OCI-LY1 (cell line): Measurements from ENCODE around the gene PTPN21.

Source experiments
- H2AFZ ChIP-seq: fragments of 200-600 bp; sonication (generic), shearing (Covaris generic); 2 replicates; pipeline ENCODE4 v1.6.0; 2014; ENCODE audit warnings: antibody characterized with exemption, mild to moderate bottlenecking, low read length
- H3F3A ChIP-seq: fragments of 200-600 bp; sonication (generic), shearing (Covaris generic); 2 replicates; pipeline ENCODE4 v1.6.0; 2014; ENCODE audit warnings: mild to moderate bottlenecking, antibody characterized with exemption, low read length, moderate library complexity; ENCODE audit not compliant: insufficient read depth
- H3K27ac ChIP-seq: fragments of 200-600 bp; sonication (generic); 2 replicates; pipeline ENCODE4 v1.5.1; 2014; ENCODE audit warnings: low read length, mixed run types, mild to moderate bottlenecking, low read depth; ENCODE audit not compliant: poor library complexity, severe bottlenecking
- H3K27me3 ChIP-seq: fragments of 200-600 bp; sonication (generic); 2 replicates; pipeline ENCODE4 v1.6.0; 2014; ENCODE audit warnings: antibody characterized with exemption, mild to moderate bottlenecking, low read length, moderate library complexity; ENCODE audit not compliant: insufficient read depth
- H3K36me3 ChIP-seq: fragments of 200-600 bp; sonication (generic); 2 replicates; pipeline ENCODE4 v1.6.1; 2014; ENCODE audit warnings: mild to moderate bottlenecking, antibody characterized with exemption, low read length, moderate library complexity, mixed read lengths; ENCODE audit not compliant: insufficient read depth
- H3K4me1 ChIP-seq: fragments of 200-600 bp; sonication (generic); 2 replicates; pipeline ENCODE4 v1.5.1; 2014; ENCODE audit warnings: mild to moderate bottlenecking, low read length, moderate library complexity; ENCODE audit not compliant: insufficient read depth, severe bottlenecking
- H3K4me2 ChIP-seq: fragments of 200-600 bp; sonication (generic), shearing (Covaris generic); 2 replicates; pipeline ENCODE4 v1.6.1; 2014; ENCODE audit warnings: low read length
- H3K4me3 ChIP-seq: fragments of 200-600 bp; sonication (generic); 2 replicates; pipeline ENCODE4 v1.5.1; 2014; ENCODE audit warnings: low read length, low read depth, mild to moderate bottlenecking, mixed read lengths; ENCODE audit not compliant: poor library complexity, severe bottlenecking
- H3K79me2 ChIP-seq: fragments of 200-600 bp; shearing (Covaris generic); 2 replicates; pipeline ENCODE4 v1.6.1; 2016; ENCODE audit warnings: mixed run types, low read length, mixed read lengths; ENCODE audit not compliant: insufficient read depth
- H3K9ac ChIP-seq: fragments of 200-600 bp; sonication (generic), shearing (Covaris generic); 2 replicates; pipeline ENCODE4 v1.6.1; 2014; ENCODE audit warnings: mild to moderate bottlenecking, low read length, mixed read lengths
- H3K9me2 ChIP-seq: fragments of 200-600 bp; sonication (generic), shearing (Covaris generic); 2 replicates; pipeline ENCODE4 v1.6.1; 2014; ENCODE audit warnings: low read depth, mild to moderate bottlenecking, low read length, mixed read lengths
- H3K9me3 ChIP-seq: fragments of 200-600 bp; shearing (Covaris generic); 2 replicates; pipeline ENCODE4 v1.6.1; 2014; ENCODE audit warnings: low read length, mixed read lengths
- H4K20me1 ChIP-seq: fragments of 200-600 bp; sonication (generic), shearing (Covaris generic); 2 replicates; pipeline ENCODE4 v1.6.0; 2016; ENCODE audit warnings: mild to moderate bottlenecking, low read length; ENCODE audit not compliant: insufficient read depth
- EZH2 ChIP-seq: fragments of 200-600 bp; sonication (generic), shearing (Covaris generic); IDR thresholded peaks from 2 replicates; pipeline ENCODE4 v1.8.0; 2017; ENCODE audit warnings: borderline replicate concordance, mixed run types, mild to moderate bottlenecking, antibody characterized with exemption, low read length, moderate library complexity, mixed read lengths
- TF ChIP-seq, protein P1 (sequence below): fragments of 200-600 bp; sonication (generic), shearing (Covaris generic); IDR thresholded peaks from 2 replicates; pipeline ENCODE4 v1.5.1; 2017; ENCODE audit warnings: mild to moderate bottlenecking, antibody characterized with exemption, low read length, moderate library complexity, mixed read lengths

PTPN21 gene

DNA sequence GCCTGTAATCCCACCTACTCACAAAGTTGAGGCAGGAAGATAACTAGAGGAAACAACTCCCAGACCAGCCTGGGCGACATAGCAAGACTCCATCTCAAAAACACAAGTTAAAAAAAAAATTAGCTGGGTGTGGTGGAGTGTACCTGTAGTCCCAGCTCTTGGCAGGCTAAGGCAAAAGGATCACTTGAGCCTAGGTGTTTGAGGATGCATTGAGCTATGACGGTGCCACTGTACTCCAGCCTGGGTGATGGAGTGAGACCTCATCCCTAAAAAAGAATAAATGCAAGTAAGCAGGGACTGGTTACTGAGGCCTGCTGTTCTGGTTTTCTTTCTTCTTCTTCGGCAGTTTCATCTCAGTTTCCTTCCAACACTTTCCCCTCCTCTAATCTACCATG lies 7.4 kb downstream of the PTPN21 start:
- no peaks in the 10 kb centered on the region for H3K4me1 ChIP-seq
- no peak overlapping the region for H3K27ac ChIP-seq
- no peaks in the 10 kb centered on the region for H3K9me2 ChIP-seq
- no peaks in the 10 kb centered on the region for H3F3A ChIP-seq
- no peaks in the 10 kb centered on the region for H3K36me3 ChIP-seq
- H4K20me1 ChIP-seq = no peaks in the 10 kb centered on the region
- no peak overlapping the region for H2AFZ ChIP-seq
- H3K9me3 ChIP-seq = no peaks in the 10 kb centered on the region
- no peaks in the 10 kb centered on the region for H3K79me2 ChIP-seq
- peaks cover 6% of the 10 kb centered on the region; the same call in 1 of the 2 replicates for H3K27me3 ChIP-seq
- H3K4me2 ChIP-seq = no peak overlapping the region
- no peak for TF ChIP-seq EZH2
- H3K9ac ChIP-seq = no peak overlapping the region
- H3K4me3 ChIP-seq = no peak overlapping the region

DNA sequence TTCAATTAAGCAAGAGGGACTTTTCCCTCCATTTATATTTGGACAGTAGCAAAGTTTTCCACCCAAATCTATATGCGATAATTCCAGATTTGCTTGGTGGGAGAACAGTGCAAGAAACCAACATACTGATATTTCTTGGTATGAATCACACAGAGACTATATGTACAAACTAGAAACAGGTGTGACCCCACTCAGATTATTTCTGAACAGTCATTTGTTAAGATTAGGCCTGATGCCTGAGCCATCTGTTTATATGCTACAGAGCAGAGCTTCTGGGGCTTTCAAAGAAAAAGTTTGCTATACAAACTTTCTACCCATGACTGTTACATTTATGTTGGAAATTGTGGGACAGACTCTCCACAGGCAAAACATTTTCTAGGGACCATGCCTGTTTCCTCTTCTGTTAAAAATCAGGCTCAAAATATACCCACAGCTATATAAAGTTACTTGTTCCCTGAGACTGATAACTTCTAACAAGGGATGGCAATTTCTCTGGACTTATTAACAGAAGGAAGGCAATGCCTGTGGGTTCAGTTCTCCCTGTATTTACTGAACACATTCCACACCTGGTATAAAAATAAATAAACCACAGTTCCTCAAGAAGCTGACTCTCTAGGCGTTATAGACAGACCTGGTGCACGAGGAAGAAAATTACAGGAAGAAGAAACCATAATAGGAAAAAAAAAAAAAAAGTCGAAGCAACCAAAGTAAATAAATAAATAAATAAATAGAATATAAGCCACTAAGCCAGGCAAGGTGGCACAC lies 8.0 kb downstream of the PTPN21 start:
- Histone ChIP-seq H3K4me1 (no peaks in the 10 kb centered on the region), H3K9ac (no peak overlapping the region), H2AFZ (no peak overlapping the region), H3K9me3 (no peaks in the 10 kb centered on the region), H3K27me3 (peaks cover 6% of the 10 kb centered on the region; the same call in 1 of the 2 replicates), H4K20me1 (no peaks in the 10 kb centered on the region), H3K79me2 (no peaks in the 10 kb centered on the region), H3K4me3 (no peak overlapping the region), H3F3A (no peaks in the 10 kb centered on the region), H3K9me2 (no peaks in the 10 kb centered on the region), H3K27ac (no peak overlapping the region), H3K4me2 (no peak overlapping the region), H3K36me3 (no peaks in the 10 kb centered on the region)
- TF ChIP-seq, protein P1, sequence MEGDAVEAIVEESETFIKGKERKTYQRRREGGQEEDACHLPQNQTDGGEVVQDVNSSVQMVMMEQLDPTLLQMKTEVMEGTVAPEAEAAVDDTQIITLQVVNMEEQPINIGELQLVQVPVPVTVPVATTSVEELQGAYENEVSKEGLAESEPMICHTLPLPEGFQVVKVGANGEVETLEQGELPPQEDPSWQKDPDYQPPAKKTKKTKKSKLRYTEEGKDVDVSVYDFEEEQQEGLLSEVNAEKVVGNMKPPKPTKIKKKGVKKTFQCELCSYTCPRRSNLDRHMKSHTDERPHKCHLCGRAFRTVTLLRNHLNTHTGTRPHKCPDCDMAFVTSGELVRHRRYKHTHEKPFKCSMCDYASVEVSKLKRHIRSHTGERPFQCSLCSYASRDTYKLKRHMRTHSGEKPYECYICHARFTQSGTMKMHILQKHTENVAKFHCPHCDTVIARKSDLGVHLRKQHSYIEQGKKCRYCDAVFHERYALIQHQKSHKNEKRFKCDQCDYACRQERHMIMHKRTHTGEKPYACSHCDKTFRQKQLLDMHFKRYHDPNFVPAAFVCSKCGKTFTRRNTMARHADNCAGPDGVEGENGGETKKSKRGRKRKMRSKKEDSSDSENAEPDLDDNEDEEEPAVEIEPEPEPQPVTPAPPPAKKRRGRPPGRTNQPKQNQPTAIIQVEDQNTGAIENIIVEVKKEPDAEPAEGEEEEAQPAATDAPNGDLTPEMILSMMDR = no peak
- no peak for TF ChIP-seq EZH2

DNA sequence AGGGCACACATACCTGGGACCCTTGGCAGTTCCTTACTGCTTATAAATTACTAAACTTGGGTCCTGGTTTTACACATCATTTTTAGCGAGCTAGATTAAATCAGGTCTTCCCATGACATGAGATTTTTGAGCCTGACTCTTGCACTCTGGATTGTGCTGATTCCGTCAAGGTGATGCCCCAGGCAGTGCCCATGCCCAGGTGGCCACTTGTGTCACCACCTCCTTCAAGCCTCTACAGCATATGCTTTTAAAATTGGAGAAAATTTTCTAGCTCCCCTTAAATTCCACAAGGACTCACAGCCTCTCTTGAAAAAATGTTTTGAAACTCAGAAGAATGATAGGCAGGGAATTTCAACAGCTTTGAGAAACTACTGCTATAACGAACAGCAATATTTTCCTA lies 9.6 kb downstream of the PTPN21 start:
- H3K36me3 ChIP-seq = no peaks in the 10 kb centered on the region
- no peaks in the 10 kb centered on the region for H3K79me2 ChIP-seq
- H3K9me2 ChIP-seq = no peaks in the 10 kb centered on the region
- H3K27ac ChIP-seq = no peak overlapping the region
- no peaks in the 10 kb centered on the region for H3K4me1 ChIP-seq
- no peak overlapping the region for H3K4me2 ChIP-seq
- no peak overlapping the region for H3K4me3 ChIP-seq
- no peaks in the 10 kb centered on the region for H4K20me1 ChIP-seq
- 0 out of 2 replicates have a peak, but pooled peaks cover 6% of the 10 kb centered on the region for H3K27me3 ChIP-seq
- TF ChIP-seq, protein P1 = no peak
- no peak for TF ChIP-seq EZH2
- no peaks in the 10 kb centered on the region for H3K9me3 ChIP-seq
- H3F3A ChIP-seq = no peaks in the 10 kb centered on the region
- H3K9ac ChIP-seq = no peak overlapping the region
- H2AFZ ChIP-seq = no peak overlapping the region
